T1000 (cell line): ENCODE data around the gene CREB5.

ENCODE experiments used
- DNase-seq: peaks from one replicate; lab custom pipeline; 2025; ENCODE audit warnings: mixed read lengths; lab: John Stamatoyannopoulos, UW

The CREB5 gene

DNA sequence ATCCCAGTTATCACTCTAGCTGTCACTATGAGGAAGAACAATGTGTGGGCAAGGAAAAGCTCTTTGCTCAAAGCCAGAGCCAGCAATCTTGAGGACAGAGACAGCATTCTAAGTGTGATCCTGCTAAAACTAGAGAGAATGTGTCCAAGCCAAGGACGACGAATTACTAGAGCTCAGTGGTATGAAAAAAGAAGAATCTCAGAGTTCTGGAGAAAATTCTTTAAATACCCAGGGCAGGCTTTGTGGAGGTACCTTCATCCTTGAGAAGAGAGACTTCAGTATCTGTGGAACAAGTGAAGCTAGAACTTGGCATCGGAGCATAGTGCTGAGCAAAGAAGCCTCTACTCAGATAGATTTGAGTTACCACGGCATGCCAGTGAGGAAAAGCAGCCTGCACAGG lies 336.0 kb downstream of the CREB5 start:
- no peak for DNase-seq

- DNase-seq = peak; percentile 28
Observed at GRCh38 chr7:28748933-28749584, 336.7 kb downstream of the CREB5 start.

- DNase-seq = no peak
Observed at GRCh38 chr7:28749638-28750037, 337.3 kb downstream of the CREB5 start.

DNA sequence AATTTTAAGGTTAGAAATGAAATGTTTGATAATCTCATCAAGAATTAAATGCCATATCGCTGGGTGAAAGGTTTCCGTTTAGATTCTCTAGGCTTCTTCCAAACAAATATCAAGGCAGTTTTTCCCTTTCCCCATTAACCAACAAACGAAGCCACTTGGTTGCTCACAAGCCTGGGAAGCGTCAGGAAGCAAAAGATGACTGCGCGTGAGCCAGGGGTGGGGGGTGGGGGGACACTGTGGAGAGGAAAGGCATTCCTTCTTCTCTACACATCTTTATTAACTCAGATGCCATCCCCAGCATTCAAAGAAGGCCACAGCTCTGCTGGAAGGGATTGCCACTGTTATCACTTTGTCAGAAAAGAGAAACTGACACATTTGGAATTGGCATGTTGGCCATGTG lies 338.7 kb downstream of the CREB5 start:
- no peak for DNase-seq

DNA sequence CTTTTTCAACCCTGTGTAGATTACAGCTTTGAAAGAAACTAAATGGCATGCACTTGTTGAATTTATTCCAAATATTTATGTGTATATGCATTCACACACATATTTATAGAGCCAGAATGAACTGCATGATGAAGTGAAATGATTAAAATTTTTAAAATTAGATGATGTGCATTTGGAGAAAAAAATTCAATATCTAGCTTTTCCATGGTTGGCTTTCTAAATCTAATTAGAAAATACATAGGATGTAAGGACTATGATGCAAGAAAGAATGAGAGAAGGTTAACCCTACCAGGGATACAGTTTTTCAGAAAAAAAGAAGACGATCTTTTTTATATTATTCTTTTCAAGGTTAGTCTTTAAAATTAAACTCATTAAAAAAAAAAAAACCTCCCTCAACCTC lies 341.3 kb downstream of the CREB5 start:
- no peak for DNase-seq

DNA sequence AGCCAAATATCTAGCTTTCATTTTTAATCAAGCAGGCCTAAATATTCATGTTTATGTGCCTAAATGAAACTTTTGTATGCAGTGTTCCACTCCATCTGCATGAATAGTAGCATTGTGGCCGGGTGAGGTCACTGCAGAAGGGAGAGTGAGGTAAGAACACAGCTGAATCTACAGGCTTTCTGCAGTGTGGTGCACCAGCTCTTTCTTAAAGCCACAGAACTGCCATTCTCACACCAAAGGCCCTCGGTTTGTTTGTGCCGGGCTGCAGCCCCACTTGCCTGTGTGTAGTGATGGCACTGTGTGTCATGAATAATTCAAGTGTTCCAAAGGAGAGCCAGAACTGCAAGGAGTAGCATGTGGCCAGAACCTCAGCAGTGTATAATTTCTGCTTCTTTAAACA lies 341.7 kb downstream of the CREB5 start:
- DNase-seq = no peak

GRCh38 chr7:28754447-28754846 lies 342.1 kb downstream of the CREB5 start:
- no peak for DNase-seq

DNA sequence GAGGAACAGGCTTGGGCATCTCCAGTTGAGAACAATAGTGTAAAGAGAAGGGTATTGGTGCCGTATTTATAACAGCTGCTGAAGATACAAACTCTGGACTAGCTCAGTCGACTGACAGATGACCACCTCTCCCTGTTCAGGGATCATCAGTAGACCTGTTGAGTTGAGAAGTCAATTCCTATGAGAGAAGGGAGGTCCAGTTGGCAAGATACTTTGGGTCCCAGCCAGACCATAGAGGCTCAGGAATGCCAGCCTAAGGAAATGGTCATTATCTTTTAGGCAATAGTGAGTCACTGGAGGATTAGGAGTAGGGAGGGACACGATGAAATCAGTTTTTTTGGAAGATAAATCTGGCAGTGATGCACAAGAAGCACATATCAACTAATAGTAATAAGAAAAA lies 342.9 kb downstream of the CREB5 start:
- DNase-seq = peak; percentile 8

GRCh38 chr7:28758186-28758585 lies 345.9 kb downstream of the CREB5 start:
- no peak for DNase-seq

DNA sequence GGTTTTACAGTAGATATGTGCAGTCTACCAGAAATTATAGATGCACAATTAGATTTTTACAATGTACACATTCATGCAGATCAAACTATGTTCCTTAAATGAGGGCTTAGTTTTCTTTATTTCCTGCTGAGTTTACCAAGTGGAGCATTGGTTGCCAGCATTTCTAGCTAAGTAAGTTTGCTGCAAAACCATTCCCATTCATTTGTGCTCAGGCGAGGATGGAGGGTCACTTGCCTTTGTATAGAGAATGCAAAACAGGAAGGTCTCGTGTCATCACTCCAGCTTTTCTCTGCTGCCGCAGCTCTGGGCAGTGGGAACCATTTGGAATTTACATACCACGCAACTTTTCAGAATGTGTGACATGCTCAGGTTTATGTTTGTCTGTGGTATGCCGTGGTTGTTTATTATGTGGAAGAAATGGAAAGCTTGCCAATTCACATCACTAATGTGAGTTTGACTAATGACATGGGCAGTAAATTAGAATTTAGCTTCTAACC lies 347.2 kb downstream of the CREB5 start:
- DNase-seq = no peak

- no peak for DNase-seq
Observed at GRCh38 chr7:28761505-28761904, 349.2 kb downstream of the CREB5 start.

DNA sequence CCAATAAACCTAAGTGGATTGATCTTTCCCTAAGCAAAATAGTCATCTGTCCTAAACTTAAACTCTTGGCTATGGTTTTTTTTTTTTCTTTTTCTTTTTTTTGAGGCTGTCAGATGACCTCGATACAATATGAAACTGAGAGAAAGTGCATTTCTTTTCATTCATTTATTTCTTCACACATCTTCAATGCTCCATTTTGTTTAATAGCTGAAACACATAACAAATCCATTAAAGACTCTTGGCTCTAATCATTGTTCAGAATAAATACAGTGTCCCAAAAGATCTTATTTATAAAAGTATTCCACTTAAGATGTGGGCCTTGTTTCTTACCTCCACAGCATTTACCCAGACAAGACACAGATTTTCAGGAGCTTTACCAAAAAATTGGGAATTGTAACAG lies 350.3 kb downstream of the CREB5 start:
- DNase-seq = no peak

DNA sequence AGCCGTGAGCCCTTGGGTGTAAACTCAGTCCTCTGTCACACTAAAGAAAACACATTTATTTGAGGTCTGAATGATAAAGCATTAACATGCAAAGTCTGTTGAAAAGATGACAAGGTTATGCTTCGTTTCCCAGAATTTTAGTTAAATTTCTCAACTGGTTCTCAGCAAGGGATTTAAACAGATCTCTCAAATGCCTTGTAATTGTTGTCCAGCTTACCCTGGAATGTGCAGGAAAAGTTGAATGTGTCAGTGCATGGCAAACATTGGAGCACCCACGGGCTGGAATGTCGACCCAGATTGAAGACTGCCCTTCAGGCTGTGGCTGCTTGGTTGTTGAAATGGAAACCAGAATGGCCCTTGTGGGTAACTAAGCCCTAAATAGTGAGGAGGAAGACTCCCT lies 354.0 kb downstream of the CREB5 start:
- DNase-seq = no peak

DNA sequence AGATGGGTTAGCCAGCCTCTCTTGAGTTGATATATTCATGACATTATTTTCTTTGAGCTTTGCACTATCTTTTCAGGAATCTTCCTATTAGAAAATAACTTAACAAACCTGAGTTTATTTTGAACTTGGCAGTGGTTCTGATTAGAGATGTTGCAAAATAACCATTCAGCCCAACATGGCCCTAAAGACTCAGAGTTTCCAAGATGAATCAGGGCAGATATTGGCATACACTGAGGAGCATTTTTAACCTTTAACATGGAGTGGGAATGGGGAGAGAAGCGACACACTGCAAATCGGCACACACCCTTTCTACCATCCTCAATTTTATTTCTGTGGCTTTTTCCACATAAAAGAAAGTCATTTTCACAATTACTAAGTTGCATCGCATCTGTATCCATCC lies 355.0 kb downstream of the CREB5 start:
- no peak for DNase-seq

DNA sequence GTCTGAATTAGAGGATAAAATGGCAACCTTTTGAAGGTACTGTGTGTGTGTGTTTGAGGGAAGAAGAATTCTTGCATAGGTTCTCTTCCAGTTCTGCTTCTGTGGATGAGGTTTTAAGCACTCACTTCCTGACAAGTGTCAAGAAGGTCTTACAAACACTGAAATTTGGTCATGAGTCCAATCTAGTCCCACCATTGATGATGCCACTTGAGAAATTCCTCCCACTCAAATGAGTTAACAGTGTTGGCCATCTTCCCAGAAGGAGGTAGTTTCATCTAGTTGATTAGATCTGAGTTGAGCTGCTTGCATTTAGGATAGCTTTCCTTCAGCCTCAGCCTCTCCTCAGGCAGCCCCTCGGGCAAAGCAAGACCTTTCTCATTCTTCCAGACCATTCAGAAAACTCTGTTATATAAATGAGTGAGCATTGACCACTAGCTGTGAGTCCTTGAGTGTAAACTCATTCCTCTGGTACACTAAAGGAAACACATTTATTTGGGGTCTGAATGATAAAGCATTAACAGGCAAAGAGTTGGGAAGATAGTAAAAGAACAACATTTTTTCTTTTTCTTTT lies 356.3 kb downstream of the CREB5 start:
- no peak for DNase-seq

- no peak for DNase-seq
Observed at GRCh38 chr7:28771906-28772622, 359.7 kb downstream of the CREB5 start.

GRCh38 chr7:28773423-28774145 lies 361.3 kb downstream of the CREB5 start:
- no peak for DNase-seq

- no peak for DNase-seq
Observed at GRCh38 chr7:28774261-28774988, 362.1 kb downstream of the CREB5 start.

- DNase-seq = no peak
Observed at GRCh38 chr7:28776463-28777157, 364.3 kb downstream of the CREB5 start.

DNA sequence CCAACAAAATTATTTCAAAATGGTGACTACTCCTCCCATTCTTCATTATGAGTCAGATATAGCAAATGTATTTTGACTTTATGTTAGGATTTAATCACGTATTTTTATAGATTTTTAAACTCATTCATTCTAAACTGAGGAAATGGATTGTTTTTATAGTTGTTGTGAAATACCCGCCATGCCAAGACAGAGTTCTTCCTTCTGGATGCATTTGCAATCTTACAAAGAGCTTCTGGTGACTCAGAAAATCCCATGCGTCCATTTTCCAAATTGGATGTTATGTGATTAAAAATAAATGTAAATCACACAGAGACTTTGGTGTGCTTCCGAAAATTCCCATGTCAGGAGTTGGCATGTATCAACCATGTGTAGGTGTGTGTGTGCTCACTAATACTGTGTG lies 366.5 kb downstream of the CREB5 start:
- no peak for DNase-seq

DNA sequence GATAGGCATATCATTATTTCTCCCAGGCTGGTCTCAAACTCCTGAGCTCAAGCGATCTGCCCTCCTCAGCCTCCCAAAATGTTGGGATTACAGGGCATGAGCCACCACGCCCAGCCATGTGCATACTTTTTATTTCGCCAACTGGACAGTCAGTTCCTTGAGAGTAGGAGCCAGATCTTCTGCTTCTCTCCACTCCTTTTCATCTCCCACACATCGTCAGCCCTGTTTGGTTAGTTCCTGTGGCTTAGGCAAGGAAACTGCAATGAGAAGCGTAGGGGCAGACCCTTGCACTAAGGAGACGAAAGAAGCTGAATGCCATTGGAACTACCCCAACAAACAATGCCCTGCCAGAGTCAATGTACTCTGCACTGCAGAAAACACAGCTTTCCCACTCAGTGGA lies 367.6 kb downstream of the CREB5 start:
- DNase-seq = no peak
